GM12891 (cell line): ENCODE data around the gene SYNE2.

Experiments used
- PAX5 ChIP-seq: IDR thresholded peaks from 2 replicates; pipeline ENCODE4 v1.6.1; 2011; ENCODE audit warnings: low read length, moderate library complexity, mild to moderate bottlenecking; ENCODE audit not compliant: insufficient read depth, severe bottlenecking
- POLR2A ChIP-seq: IDR thresholded peaks from 2 replicates; pipeline ENCODE4 v1.6.1; 2011; ENCODE audit warnings: low read depth, low read length, control low read depth
- SPI1 ChIP-seq: IDR thresholded peaks from 2 replicates; pipeline ENCODE4 v1.6.1; 2011; ENCODE audit warnings: low read depth, low read length, control low read depth
- TAF1 ChIP-seq: IDR thresholded peaks from 2 replicates; pipeline ENCODE4 v1.6.1; 2011; ENCODE audit warnings: low read depth, low read length, control low read depth

DNA sequence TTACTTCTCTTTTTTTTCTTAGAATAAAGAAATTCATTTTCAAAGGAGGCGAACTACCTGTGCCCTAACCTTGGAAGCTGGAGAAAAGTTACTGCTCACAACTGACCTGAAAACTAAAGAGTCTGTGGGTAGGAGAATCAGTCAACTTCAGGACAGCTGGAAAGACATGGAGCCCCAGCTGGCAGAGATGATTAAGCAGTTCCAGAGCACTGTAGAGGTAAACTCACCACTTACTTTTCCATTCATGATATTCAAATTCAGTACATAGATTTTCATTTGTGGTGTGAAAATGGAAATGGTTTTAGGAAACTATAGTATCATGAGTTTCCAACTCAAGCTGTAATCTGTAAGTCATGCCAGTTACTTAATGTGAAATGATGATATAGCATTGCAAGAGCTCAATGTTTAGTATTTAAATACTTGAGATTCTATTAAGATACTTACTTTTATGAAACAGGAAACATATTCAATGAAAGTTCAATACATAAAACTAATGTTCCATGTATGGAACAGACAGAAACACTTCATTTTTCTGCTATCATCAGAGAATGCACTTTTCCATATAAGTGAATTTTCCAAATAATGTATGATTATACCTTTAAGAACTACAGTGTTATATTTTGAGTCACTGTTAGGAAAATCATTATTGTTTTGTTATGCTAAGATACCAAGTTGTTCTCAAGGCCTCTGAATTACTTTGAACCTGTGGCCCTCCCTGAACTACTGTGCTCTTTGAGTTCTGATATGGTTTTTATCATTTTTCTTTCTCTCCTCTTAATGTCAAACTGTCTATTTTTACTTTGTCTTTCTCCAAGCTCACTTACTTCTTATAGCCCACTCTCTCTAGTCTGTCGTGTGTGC, 322.3 kb downstream of the SYNE2 start:
- no peak for TF ChIP-seq POLR2A
- TF ChIP-seq SPI1, result no peak
- no peak for TF ChIP-seq PAX5
- TF ChIP-seq TAF1, result no peak
